ENCODE data around the gene CAPN13. TPM values are rescaled to one million over a fixed set of nuclear protein-coding genes. Genes with fewer than 3 reads are reported as not detected.

The CAPN13 gene
- total RNA-seq, 1 experiment from 2014 or later = not detected

- Mint-ChIP-seq H3K27me3 (ENCODE audit: insufficient read depth, unreplicated experiment) (peaks cover 57% of the 10 kb centered on the region), H3K4me3 (ENCODE audit: unreplicated experiment) (no peak overlapping the region), H3K4me1 (ENCODE audit: insufficient read depth, unreplicated experiment) (no peaks in the 10 kb centered on the region), H3K9me3 (ENCODE audit: unreplicated experiment) (no peaks in the 10 kb centered on the region), H3K27ac (ENCODE audit: low read depth, unreplicated experiment) (no peak overlapping the region), H3K36me3 (ENCODE audit: insufficient read depth, unreplicated experiment) (no peaks in the 10 kb centered on the region)
- BruUV-seq (replicated peaks) = no TSS peak
- no peak for DNase-seq (ENCODE audit: unreplicated experiment)
- intact Hi-C loops (cut with micrococcal nuclease) = no loop called here
- POLR2A ChIA-PET = no interaction called here
- CTCF ChIA-PET = interaction anchor here (0.6 to 1.0 kb wide), 4 partner anchors 82 to 511 kb away, joined by 3 read pairs; partner anchors contain the start of gene GALNT14
- no peak for TF ChIP-seq CTCF (IDR thresholded peaks at IDR 0.05; ENCODE audit: unreplicated experiment)
These were observed 8.7 kb downstream of the CAPN13 start for GRCh38 chr2:30798536-30798991.

GRCh38 chr2:30797381-30798015, 9.7 kb downstream of the CAPN13 start:
- ChIA-PET CTCF (interaction anchor here (1.0 kb wide), 1 partner anchor 341 kb away, joined by 3 read pairs; the partner anchor contains the start of gene GALNT14), POLR2A (no interaction called here)
- Mint-ChIP-seq H3K27ac (ENCODE audit: low read depth, unreplicated experiment) (no peak overlapping the region), H3K4me1 (ENCODE audit: insufficient read depth, unreplicated experiment) (no peaks in the 10 kb centered on the region), H3K27me3 (ENCODE audit: insufficient read depth, unreplicated experiment) (peaks cover 68% of the 10 kb centered on the region), H3K36me3 (ENCODE audit: insufficient read depth, unreplicated experiment) (no peaks in the 10 kb centered on the region), H3K4me3 (ENCODE audit: unreplicated experiment) (no peak overlapping the region), H3K9me3 (ENCODE audit: unreplicated experiment) (no peaks in the 10 kb centered on the region)
- intact Hi-C loops (cut with micrococcal nuclease) = no loop called here
- TF ChIP-seq CTCF (IDR thresholded peaks at IDR 0.05; ENCODE audit: unreplicated experiment) = no peak
- BruUV-seq (replicated peaks) = no TSS peak
- no peak for DNase-seq (ENCODE audit: unreplicated experiment)

DNA sequence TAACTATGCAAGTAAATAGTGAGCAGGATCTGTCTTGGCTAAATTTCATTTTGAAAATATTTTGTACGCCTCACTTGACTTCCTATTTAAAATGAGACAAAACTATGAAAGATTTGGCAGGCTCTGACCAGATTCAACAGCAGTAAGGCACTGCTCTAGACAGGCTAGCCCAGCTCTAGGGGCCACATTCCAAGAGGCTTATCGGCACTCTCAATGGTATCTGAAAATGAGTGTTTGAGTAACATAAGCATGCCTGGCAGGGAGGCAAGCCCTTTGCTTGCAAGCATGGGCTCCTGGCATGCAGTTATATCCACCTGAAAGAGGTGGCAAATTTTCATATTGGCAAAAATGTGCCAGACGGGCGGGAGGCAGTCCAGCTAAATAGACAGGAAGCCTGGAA, 10.5 kb downstream of the CAPN13 start:
- no TSS peak for BruUV-seq (replicated peaks)
- ChIA-PET POLR2A (interaction anchor here (0.8 kb wide), 1 partner anchor 781 kb away, joined by 3 read pairs; no protein-coding TSS in a partner anchor), CTCF (no interaction called here)
- H3K9me3 Mint-ChIP-seq (ENCODE audit: unreplicated experiment) = no peaks in the 10 kb centered on the region
- H3K36me3 Mint-ChIP-seq (ENCODE audit: insufficient read depth, unreplicated experiment) = no peaks in the 10 kb centered on the region
- intact Hi-C loops (cut with micrococcal nuclease) = no loop called here
- H3K4me1 Mint-ChIP-seq (ENCODE audit: insufficient read depth, unreplicated experiment) = no peaks in the 10 kb centered on the region
- no peak for DNase-seq (ENCODE audit: unreplicated experiment)
- H3K27me3 Mint-ChIP-seq (ENCODE audit: insufficient read depth, unreplicated experiment) = peaks cover 76% of the 10 kb centered on the region
- no peak for TF ChIP-seq CTCF (IDR thresholded peaks at IDR 0.05; ENCODE audit: unreplicated experiment)
- H3K27ac Mint-ChIP-seq (ENCODE audit: low read depth, unreplicated experiment) = no peak overlapping the region
- no peak overlapping the region for H3K4me3 Mint-ChIP-seq (ENCODE audit: unreplicated experiment)

DNA sequence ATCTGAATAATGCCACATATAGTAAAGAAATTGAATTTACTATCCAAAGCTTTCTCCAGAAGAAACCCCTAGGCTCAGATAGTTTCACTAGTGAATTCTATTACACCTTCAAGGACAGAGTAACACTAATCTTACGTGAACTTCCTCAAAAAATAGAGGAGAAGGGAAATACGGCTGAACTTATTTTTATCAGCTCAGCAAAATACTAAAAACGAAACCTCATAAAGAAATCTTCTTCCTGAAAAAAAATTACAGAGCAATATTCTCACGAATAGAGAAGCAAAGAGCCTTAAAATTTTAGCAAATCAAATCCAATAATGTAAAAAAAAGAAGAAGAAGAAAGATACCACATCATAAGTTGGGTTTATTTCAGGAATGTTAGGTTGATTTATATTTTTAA, 14.7 kb downstream of the CAPN13 start:
- TF ChIP-seq CTCF (IDR thresholded peaks at IDR 0.05; ENCODE audit: unreplicated experiment) = no peak
- BruUV-seq (replicated peaks) = no TSS peak
- Mint-ChIP-seq H3K4me1 (ENCODE audit: insufficient read depth, unreplicated experiment) (no peaks in the 10 kb centered on the region), H3K4me3 (ENCODE audit: unreplicated experiment) (no peak overlapping the region), H3K27me3 (ENCODE audit: insufficient read depth, unreplicated experiment) (peaks cover 80% of the 10 kb centered on the region), H3K9me3 (ENCODE audit: unreplicated experiment) (no peaks in the 10 kb centered on the region), H3K27ac (ENCODE audit: low read depth, unreplicated experiment) (no peak overlapping the region), H3K36me3 (ENCODE audit: insufficient read depth, unreplicated experiment) (no peaks in the 10 kb centered on the region)
- intact Hi-C loops (cut with micrococcal nuclease) = no loop called here
- DNase-seq (ENCODE audit: unreplicated experiment) = no peak
- ChIA-PET CTCF (no interaction called here), POLR2A (no interaction called here)
